SK-N-SH (cell line): ENCODE data around the gene NEK10.

Experiments used
- EP300 ChIP-seq, 2 experiments: IDR thresholded peaks; 2 replicates each; pipeline versions ENCODE4 v1.4.0 to v1.6.1; 2012; ENCODE audit warnings: borderline replicate concordance in 1 of 2, low read depth in 1 of 2, low read length in 1 of 2
- GABPA ChIP-seq: IDR thresholded peaks from 2 replicates; pipeline ENCODE4 v1.4.0; 2012; ENCODE audit warnings: low read depth, mild to moderate bottlenecking
- RAD21 ChIP-seq: IDR thresholded peaks from 2 replicates; pipeline ENCODE4 v1.6.1; 2012; ENCODE audit warnings: mild to moderate bottlenecking, low read length
- SMC3 ChIP-seq: IDR thresholded peaks from 2 replicates; pipeline ENCODE4 v1.6.1; 2012; ENCODE audit warnings: low read depth, low read length, improper control_type of control experiment
- TF ChIP-seq, protein P1 (sequence below): IDR thresholded peaks from 2 replicates; pipeline ENCODE4 v1.4.0; 2012; ENCODE audit warnings: low read depth
- TF ChIP-seq, protein P2 (sequence below): fragments of 200-600 bp; sonication (generic); IDR thresholded peaks from 2 replicates; pipeline ENCODE4 v1.6.1; 2017; ENCODE audit warnings: antibody characterized with exemption, mild to moderate bottlenecking, moderate library complexity

DNA sequence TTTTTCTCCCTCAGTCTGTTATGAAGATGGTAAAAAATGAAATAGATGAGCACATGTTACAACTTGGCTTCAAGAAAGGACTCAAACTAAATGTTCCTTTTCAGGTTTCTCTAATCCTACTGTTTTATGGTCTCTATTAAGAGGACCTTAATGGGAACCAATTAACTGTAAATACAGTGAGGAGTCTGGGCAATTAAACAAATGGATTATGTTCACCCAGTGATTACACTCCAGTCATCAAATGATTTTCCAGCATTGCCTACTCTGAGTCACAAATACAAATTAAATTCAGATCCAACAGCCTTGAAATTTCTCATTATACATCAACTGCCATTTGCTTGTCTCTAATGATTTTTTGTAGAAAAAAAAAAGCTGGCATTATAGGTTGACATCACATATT is 129.2 kb downstream of the NEK10 start:
- TF ChIP-seq RAD21: no peak
- TF ChIP-seq, protein P1, sequence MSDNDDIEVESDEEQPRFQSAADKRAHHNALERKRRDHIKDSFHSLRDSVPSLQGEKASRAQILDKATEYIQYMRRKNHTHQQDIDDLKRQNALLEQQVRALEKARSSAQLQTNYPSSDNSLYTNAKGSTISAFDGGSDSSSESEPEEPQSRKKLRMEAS: no peak
- TF ChIP-seq, protein P2, sequence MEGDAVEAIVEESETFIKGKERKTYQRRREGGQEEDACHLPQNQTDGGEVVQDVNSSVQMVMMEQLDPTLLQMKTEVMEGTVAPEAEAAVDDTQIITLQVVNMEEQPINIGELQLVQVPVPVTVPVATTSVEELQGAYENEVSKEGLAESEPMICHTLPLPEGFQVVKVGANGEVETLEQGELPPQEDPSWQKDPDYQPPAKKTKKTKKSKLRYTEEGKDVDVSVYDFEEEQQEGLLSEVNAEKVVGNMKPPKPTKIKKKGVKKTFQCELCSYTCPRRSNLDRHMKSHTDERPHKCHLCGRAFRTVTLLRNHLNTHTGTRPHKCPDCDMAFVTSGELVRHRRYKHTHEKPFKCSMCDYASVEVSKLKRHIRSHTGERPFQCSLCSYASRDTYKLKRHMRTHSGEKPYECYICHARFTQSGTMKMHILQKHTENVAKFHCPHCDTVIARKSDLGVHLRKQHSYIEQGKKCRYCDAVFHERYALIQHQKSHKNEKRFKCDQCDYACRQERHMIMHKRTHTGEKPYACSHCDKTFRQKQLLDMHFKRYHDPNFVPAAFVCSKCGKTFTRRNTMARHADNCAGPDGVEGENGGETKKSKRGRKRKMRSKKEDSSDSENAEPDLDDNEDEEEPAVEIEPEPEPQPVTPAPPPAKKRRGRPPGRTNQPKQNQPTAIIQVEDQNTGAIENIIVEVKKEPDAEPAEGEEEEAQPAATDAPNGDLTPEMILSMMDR: no peak
- no peak for TF ChIP-seq GABPA
- no peak for TF ChIP-seq SMC3
- no peak for TF ChIP-seq EP300 (IDR thresholded peaks at IDR 0.05; ENCODE audit: borderline replicate concordance in 1 of 2, low read depth in 1 of 2, low read length in 1 of 2)
